CD8-positive, alpha-beta memory T cell (primary cell): ENCODE measurements around the gene MMP23B. TPM values are rescaled to one million over a fixed set of nuclear protein-coding genes. Genes with fewer than 3 reads are reported as not detected.

Source experiments
- CTCF ChIA-PET: fragments of 350-600 bp; sonication (Branson Sonifier 250); formaldehyde crosslinking; loops from one replicate; lab custom pipeline; 2021; ENCODE audit warnings: antibody characterized with exemption; lab: Charles Lee
- POLR2A ChIA-PET: fragments of 350-600 bp; sonication (Branson Sonifier 250); formaldehyde crosslinking; loops from one replicate; lab custom pipeline; 2021; ENCODE audit warnings: antibody characterized with exemption; lab: Charles Lee
- DNase-seq, 5 donors: peaks; one replicate each; pipeline versions ENCODE4 v3.0.0 to v3.0.0-alpha.2; 2020 to 2022; ENCODE audit warnings: mixed read lengths in 1 of 5
- H3K27ac ChIP-seq: one replicate; pipeline ENCODE4 v1.7.0; 2013; ENCODE audit warnings: low read depth, mild to moderate bottlenecking, low read length, moderate library complexity
- H3K27me3 ChIP-seq: 2 replicates; pipeline ENCODE4 v1.7.0; 2013; ENCODE audit warnings: low read length, mild to moderate bottlenecking; ENCODE audit not compliant: insufficient read depth, poor library complexity, severe bottlenecking
- H3K36me3 ChIP-seq: 2 replicates; pipeline ENCODE4 v1.7.0; 2013; ENCODE audit warnings: mild to moderate bottlenecking, low read length, moderate library complexity; ENCODE audit not compliant: insufficient read depth
- H3K4me1 ChIP-seq: 2 replicates; pipeline ENCODE4 v1.7.0; 2013; ENCODE audit warnings: mild to moderate bottlenecking, low read length, moderate library complexity; ENCODE audit not compliant: insufficient read depth
- H3K4me3 ChIP-seq: 2 replicates; pipeline ENCODE4 v1.7.0; 2013; ENCODE audit warnings: mild to moderate bottlenecking, low read length
- H3K9me3 ChIP-seq: 2 replicates; pipeline ENCODE4 v1.7.0; 2013; ENCODE audit warnings: mild to moderate bottlenecking, low read length
- H3K27ac Mint-ChIP-seq, 8 donors: one replicate each; pipeline ENCODE4 v1.8.0; 2020 to 2021; ENCODE audit warnings: mixed read lengths in 8 of 8, mild to moderate bottlenecking in 6 of 8, inconsistent platforms in 3 of 8, moderate library complexity in 3 of 8
- H3K27me3 Mint-ChIP-seq, 2 donors: one replicate each; pipeline ENCODE4 v1.8.0; 2020 to 2021; ENCODE audit warnings: mixed read lengths in 2 of 2, mild to moderate bottlenecking in 1 of 2, moderate library complexity in 1 of 2
- H3K36me3 Mint-ChIP-seq, 3 donors: one replicate each; pipeline ENCODE4 v1.8.0; 2020 to 2021; ENCODE audit warnings: mixed read lengths in 3 of 3, inconsistent platforms in 1 of 3, mild to moderate bottlenecking in 1 of 3
- H3K4me1 Mint-ChIP-seq, 3 donors: one replicate each; pipeline ENCODE4 v1.8.0; 2020 to 2021; ENCODE audit warnings: mixed read lengths in 3 of 3, inconsistent platforms in 1 of 3, mild to moderate bottlenecking in 1 of 3
- H3K4me3 Mint-ChIP-seq, 7 donors: one replicate each; pipeline ENCODE4 v1.8.0; 2020 to 2021; ENCODE audit warnings: mixed read lengths in 7 of 7, mild to moderate bottlenecking in 6 of 7, moderate library complexity in 4 of 7, inconsistent platforms in 2 of 7
- H3K9me3 Mint-ChIP-seq, 5 donors: one replicate each; pipeline ENCODE4 v1.8.0; 2020 to 2022; ENCODE audit warnings: mixed read lengths in 5 of 5, mild to moderate bottlenecking in 3 of 5, moderate library complexity in 2 of 5, inconsistent platforms in 1 of 5
- polyA plus RNA-seq: library from polyadenylated mRNA; unstranded; fragments of 300-500 nt; fragmentation: Illumina TruSeq; gene quantifications from one replicate; pipeline ENCODE4 v1.2.3, GENCODE V29; 2021
- total RNA-seq, 2 experiments: library from RNA; stranded (reverse); gene quantifications; one replicate each; pipeline ENCODE4 v1.2.3, GENCODE V29; 2021

MMP23B gene
- total and polyA plus RNA-seq, 3 experiments from 2014 or later, result 2.1 to 3.4 (median 2.9) TPM

GRCh38 chr1:1623181-1623630 is 8.8 kb upstream of the MMP23B start:
- Mint-ChIP-seq H3K4me1 (peaks cover 0 to 18% (median 8%) of the 10 kb centered on the region in 3 donors), H3K36me3 (no peaks in the 10 kb centered on the region), H3K27me3 (peaks cover 0 to 2% of the 10 kb centered on the region in 2 donors), H3K4me3 (peak overlapping the region in 1 of 7 donors; percentile 83), H3K9me3 (no peaks in the 10 kb centered on the region), H3K27ac (no peak overlapping the region)
- Histone ChIP-seq H3K36me3 (no peaks in the 10 kb centered on the region), H3K27me3 (no peaks in the 10 kb centered on the region), H3K27ac (no peak overlapping the region), H3K9me3 (no peaks in the 10 kb centered on the region), H3K4me1 (no peaks in the 10 kb centered on the region), H3K4me3 (no peak overlapping the region)
- peak in 1 of 5 donors; percentile 41 for DNase-seq
- ChIA-PET CTCF (no interaction called here), POLR2A (no interaction called here)

- H3K36me3 Mint-ChIP-seq, result no peaks in the 10 kb centered on the region
- no peak overlapping the region for H3K4me3 Mint-ChIP-seq
- H3K9me3 Mint-ChIP-seq, result no peaks in the 10 kb centered on the region
- ChIA-PET POLR2A (no interaction called here), CTCF (no interaction called here)
- Histone ChIP-seq H3K27me3 (no peaks in the 10 kb centered on the region), H3K4me3 (no peak overlapping the region), H3K27ac (no peak overlapping the region), H3K36me3 (no peaks in the 10 kb centered on the region), H3K4me1 (no peaks in the 10 kb centered on the region), H3K9me3 (no peaks in the 10 kb centered on the region)
- DNase-seq, result peak in 1 of 5 donors; percentile 45
- H3K27me3 Mint-ChIP-seq, result peaks cover 0 to 2% of the 10 kb centered on the region in 2 donors
- H3K4me1 Mint-ChIP-seq, result peaks cover 0 to 21% (median 8%) of the 10 kb centered on the region in 3 donors
- peak overlapping the region in 1 of 8 donors; percentile 29 for H3K27ac Mint-ChIP-seq
These were observed 8.1 kb upstream of the MMP23B start for GRCh38 chr1:1623631-1624442.

GRCh38 chr1:1624443-1625403 is 7.2 kb upstream of the MMP23B start:
- CTCF ChIA-PET, result no interaction called here
- POLR2A ChIA-PET, result interaction anchor here (2.3 kb wide), 1 partner anchor 10 kb away, joined by 21 read pairs; the partner anchor contains the start of gene MIB2
- Mint-ChIP-seq H3K36me3 (no peaks in the 10 kb centered on the region), H3K27me3 (peaks cover 0 to 2% of the 10 kb centered on the region in 2 donors), H3K9me3 (no peaks in the 10 kb centered on the region), H3K4me1 (peaks cover under 1 to 21% (median 8%) of the 10 kb centered on the region in 3 donors), H3K4me3 (no peak overlapping the region), H3K27ac (peak overlapping the region in 1 of 8 donors; percentile 57)
- Histone ChIP-seq H3K27me3 (no peaks in the 10 kb centered on the region), H3K4me3 (no peak overlapping the region), H3K4me1 (no peaks in the 10 kb centered on the region), H3K27ac (no peak overlapping the region), H3K9me3 (no peaks in the 10 kb centered on the region), H3K36me3 (no peaks in the 10 kb centered on the region)
- DNase-seq, result peak in 1 of 5 donors; percentile 47

GRCh38 chr1:1625404-1625775 is 6.6 kb upstream of the MMP23B start:
- peaks cover 7 to 24% (median 10%) of the 10 kb centered on the region in 3 donors for H3K4me1 Mint-ChIP-seq
- Histone ChIP-seq H3K4me1 (no peaks in the 10 kb centered on the region), H3K27ac (no peak overlapping the region), H3K27me3 (no peaks in the 10 kb centered on the region), H3K36me3 (no peaks in the 10 kb centered on the region), H3K4me3 (no peak overlapping the region), H3K9me3 (no peaks in the 10 kb centered on the region)
- ChIA-PET CTCF (interaction anchor here (0.6 kb wide), 1 partner anchor 123 kb away, joined by 3 read pairs; no protein-coding TSS in a partner anchor), POLR2A (interaction anchor here (2.3 kb wide), 1 partner anchor 10 kb away, joined by 21 read pairs; the partner anchor contains the start of gene MIB2)
- peaks cover 0 to 2% (median 0%) of the 10 kb centered on the region in 5 donors for H3K9me3 Mint-ChIP-seq
- peaks cover 0 to 4% of the 10 kb centered on the region in 2 donors for H3K27me3 Mint-ChIP-seq
- peak in 1 of 5 donors; percentile 44 for DNase-seq
- H3K4me3 Mint-ChIP-seq, result no peak overlapping the region
- peaks cover 0 to 2% (median 0%) of the 10 kb centered on the region in 3 donors for H3K36me3 Mint-ChIP-seq
- no peak overlapping the region for H3K27ac Mint-ChIP-seq

- Mint-ChIP-seq H3K9me3 (peaks cover 0 to 2% (median 0%) of the 10 kb centered on the region in 5 donors), H3K4me1 (peaks cover 8 to 25% (median 10%) of the 10 kb centered on the region in 3 donors), H3K27me3 (peaks cover 0 to 4% of the 10 kb centered on the region in 2 donors), H3K4me3 (no peak overlapping the region), H3K36me3 (peaks cover 0 to 2% (median 0%) of the 10 kb centered on the region in 3 donors), H3K27ac (peak overlapping the region in 3 of 8 donors; percentile 38 to 93 (median 85))
- no peak overlapping the region for H3K4me3 ChIP-seq
- H3K4me1 ChIP-seq, result no peaks in the 10 kb centered on the region
- H3K9me3 ChIP-seq, result no peaks in the 10 kb centered on the region
- no peaks in the 10 kb centered on the region for H3K27me3 ChIP-seq
- H3K36me3 ChIP-seq, result no peaks in the 10 kb centered on the region
- CTCF ChIA-PET, result interaction anchor here (0.6 kb wide), 1 partner anchor 123 kb away, joined by 3 read pairs; no protein-coding TSS in a partner anchor
- peak in 1 of 5 donors; percentile 47 for DNase-seq
- POLR2A ChIA-PET, result interaction anchor here (0.6 to 2.3 kb wide), 2 partner anchors 11 to 151 kb away, joined by 7 to 21 read pairs; partner anchors contain the start of gene MIB2
- no peak overlapping the region for H3K27ac ChIP-seq
These were observed 6.2 kb upstream of the MMP23B start for GRCh38 chr1:1625824-1626206.

GRCh38 chr1:1626207-1627141 is 5.5 kb upstream of the MMP23B start:
- peaks cover 8 to 26% (median 10%) of the 10 kb centered on the region in 3 donors for H3K4me1 Mint-ChIP-seq
- CTCF ChIA-PET, result interaction anchor here (0.6 kb wide), 1 partner anchor 124 kb away, joined by 3 read pairs; no protein-coding TSS in a partner anchor
- peak in 1 of 5 donors; percentile 55 for DNase-seq
- H3K4me3 ChIP-seq, result no peak overlapping the region
- no peaks in the 10 kb centered on the region for H3K4me1 ChIP-seq
- no peaks in the 10 kb centered on the region for H3K36me3 ChIP-seq
- peaks cover 0 to 4% of the 10 kb centered on the region in 2 donors for H3K27me3 Mint-ChIP-seq
- peaks cover 0 to 2% (median 0%) of the 10 kb centered on the region in 3 donors for H3K36me3 Mint-ChIP-seq
- H3K4me3 Mint-ChIP-seq, result peak overlapping the region in 1 of 7 donors; percentile 68
- no peaks in the 10 kb centered on the region for H3K27me3 ChIP-seq
- POLR2A ChIA-PET, result interaction anchor here (0.6 to 2.3 kb wide), 3 partner anchors 11 to 580 kb away, joined by 6 to 21 read pairs (median 7); partner anchors contain the start of gene MIB2
- H3K9me3 ChIP-seq, result no peaks in the 10 kb centered on the region
- H3K9me3 Mint-ChIP-seq, result peaks cover 0 to 2% (median 0%) of the 10 kb centered on the region in 5 donors
- no peak overlapping the region for H3K27ac ChIP-seq
- peak overlapping the region in 2 of 8 donors; percentile 87 to 93 for H3K27ac Mint-ChIP-seq
